ENCODE measurements around the gene ATP10A. TPM values are rescaled to one million over a fixed set of nuclear protein-coding genes. Genes with fewer than 3 reads are reported as not detected.

Gene ATP10A
- total RNA-seq, 1 experiment from 2014 or later, result not detected

DNA sequence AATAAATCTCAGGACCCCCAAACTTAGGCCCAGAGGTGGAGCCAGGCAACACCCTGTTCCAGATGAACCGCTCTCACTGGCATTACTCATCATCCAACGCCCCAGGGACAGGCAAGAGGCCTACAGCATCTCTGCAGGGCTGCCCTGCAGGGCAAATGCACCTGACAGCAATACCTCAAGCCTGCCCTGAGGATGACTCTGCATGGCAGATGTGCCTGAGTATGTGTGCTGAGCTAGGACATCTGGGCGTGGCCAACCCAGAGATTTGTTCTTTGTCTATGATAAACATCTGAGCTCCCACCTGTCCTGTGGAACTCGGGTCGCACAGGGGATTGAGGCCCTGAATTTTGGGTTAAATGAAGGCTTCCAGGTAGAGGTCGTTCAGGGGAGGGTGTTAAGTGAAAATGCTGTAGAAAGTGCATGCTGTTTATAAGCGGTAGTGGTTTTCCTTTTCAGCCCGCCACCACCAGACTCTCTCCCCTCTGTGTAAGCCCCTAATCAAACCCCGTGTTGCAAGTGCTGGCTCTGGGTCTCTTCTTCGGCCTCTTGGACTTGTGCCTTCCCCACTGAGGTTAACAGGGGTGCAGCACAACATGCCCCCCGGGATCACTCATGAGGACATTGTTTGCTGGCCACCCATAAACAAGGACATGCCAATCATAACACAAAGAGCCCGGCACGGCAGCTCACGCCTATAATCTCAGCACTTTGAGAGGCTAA, 92.3 kb downstream of the ATP10A start:
- H3K27me3 ChIP-seq (replicated peaks; ENCODE audit: control insufficient read depth, insufficient read depth, low read length), result no peaks in the 10 kb centered on the region
- Mint-ChIP-seq H3K9me3 (ENCODE audit: unreplicated experiment) (no peaks in the 10 kb centered on the region), H3K36me3 (ENCODE audit: insufficient read depth, unreplicated experiment) (no peaks in the 10 kb centered on the region), H3K27me3 (ENCODE audit: insufficient read depth, unreplicated experiment) (no peaks in the 10 kb centered on the region), H3K4me1 (ENCODE audit: low read depth, unreplicated experiment) (peaks cover 14% of the 10 kb centered on the region), H3K27ac (ENCODE audit: unreplicated experiment) (no peak overlapping the region), H3K4me3 (ENCODE audit: unreplicated experiment) (no peak overlapping the region)
- peak in 1 of 2 experiments; percentile 22 for DNase-seq
- H3K4me1 ChIP-seq, result 0 out of 2 replicates have a peak, but pooled peaks cover 5% of the 10 kb centered on the region
- H3K4me3 ChIP-seq (ENCODE audit: low read depth, low read length), result no peak overlapping the region
- CTCF ChIA-PET, result no interaction called here
- intact Hi-C loops (cut with micrococcal nuclease; ENCODE audit: unreplicated experiment), result no loop called here
- no TSS peak for BruUV-seq (replicated peaks)
- POLR2A ChIA-PET, result no interaction called here
- no peaks in the 10 kb centered on the region for H3K9me3 ChIP-seq
- TF ChIP-seq, protein P1, sequence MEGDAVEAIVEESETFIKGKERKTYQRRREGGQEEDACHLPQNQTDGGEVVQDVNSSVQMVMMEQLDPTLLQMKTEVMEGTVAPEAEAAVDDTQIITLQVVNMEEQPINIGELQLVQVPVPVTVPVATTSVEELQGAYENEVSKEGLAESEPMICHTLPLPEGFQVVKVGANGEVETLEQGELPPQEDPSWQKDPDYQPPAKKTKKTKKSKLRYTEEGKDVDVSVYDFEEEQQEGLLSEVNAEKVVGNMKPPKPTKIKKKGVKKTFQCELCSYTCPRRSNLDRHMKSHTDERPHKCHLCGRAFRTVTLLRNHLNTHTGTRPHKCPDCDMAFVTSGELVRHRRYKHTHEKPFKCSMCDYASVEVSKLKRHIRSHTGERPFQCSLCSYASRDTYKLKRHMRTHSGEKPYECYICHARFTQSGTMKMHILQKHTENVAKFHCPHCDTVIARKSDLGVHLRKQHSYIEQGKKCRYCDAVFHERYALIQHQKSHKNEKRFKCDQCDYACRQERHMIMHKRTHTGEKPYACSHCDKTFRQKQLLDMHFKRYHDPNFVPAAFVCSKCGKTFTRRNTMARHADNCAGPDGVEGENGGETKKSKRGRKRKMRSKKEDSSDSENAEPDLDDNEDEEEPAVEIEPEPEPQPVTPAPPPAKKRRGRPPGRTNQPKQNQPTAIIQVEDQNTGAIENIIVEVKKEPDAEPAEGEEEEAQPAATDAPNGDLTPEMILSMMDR (IDR thresholded peaks at IDR 0.05; ENCODE audit: insufficient read depth in 1 of 2, low read depth in 1 of 2, low read length in 1 of 2, severe bottlenecking in 1 of 2, unreplicated experiment in 1 of 2), result no peak
- H3K36me3 ChIP-seq (ENCODE audit: control insufficient read depth, insufficient read depth, low read length), result no peaks in the 10 kb centered on the region

DNA sequence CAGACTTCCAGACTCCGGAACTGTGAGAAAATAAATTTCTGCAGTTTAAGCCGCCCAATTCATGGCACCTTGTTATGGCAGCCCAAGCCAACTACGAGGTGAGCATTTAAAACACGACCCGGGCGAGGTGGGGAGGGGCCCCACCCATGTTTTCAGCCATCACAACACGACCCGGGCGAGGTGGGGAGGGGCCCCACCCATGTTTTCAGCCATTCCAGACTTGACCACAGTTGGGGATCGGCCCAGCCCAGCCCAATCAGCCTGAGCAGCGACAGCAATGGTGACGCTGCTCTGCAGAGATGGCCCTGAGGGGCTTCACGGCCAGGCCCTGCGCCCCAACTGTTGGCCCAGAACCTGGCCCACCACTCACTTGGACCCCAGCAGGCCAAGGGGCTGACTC, 93.1 kb downstream of the ATP10A start:
- no peaks in the 10 kb centered on the region for H3K27me3 Mint-ChIP-seq (ENCODE audit: insufficient read depth, unreplicated experiment)
- BruUV-seq (replicated peaks), result no TSS peak
- DNase-seq, result peak in 1 of 2 experiments; percentile 19
- H3K4me3 ChIP-seq (ENCODE audit: low read depth, low read length), result no peak overlapping the region
- peaks cover 14% of the 10 kb centered on the region for H3K4me1 Mint-ChIP-seq (ENCODE audit: low read depth, unreplicated experiment)
- TF ChIP-seq, protein P1 (IDR thresholded peaks at IDR 0.05; ENCODE audit: insufficient read depth in 1 of 2, low read depth in 1 of 2, low read length in 1 of 2, severe bottlenecking in 1 of 2, unreplicated experiment in 1 of 2), result no peak
- H3K9me3 Mint-ChIP-seq (ENCODE audit: unreplicated experiment), result no peaks in the 10 kb centered on the region
- intact Hi-C loops (cut with micrococcal nuclease; ENCODE audit: unreplicated experiment), result no loop called here
- ChIA-PET POLR2A (no interaction called here), CTCF (no interaction called here)
- H3K4me1 ChIP-seq, result 0 out of 2 replicates have a peak, but pooled peaks cover 5% of the 10 kb centered on the region
- no peaks in the 10 kb centered on the region for H3K27me3 ChIP-seq (replicated peaks; ENCODE audit: control insufficient read depth, insufficient read depth, low read length)
- H3K36me3 ChIP-seq (ENCODE audit: control insufficient read depth, insufficient read depth, low read length), result no peaks in the 10 kb centered on the region
- H3K27ac Mint-ChIP-seq (ENCODE audit: unreplicated experiment), result no peak overlapping the region
- H3K9me3 ChIP-seq, result no peaks in the 10 kb centered on the region; the same call in 1 of the 2 replicates
- H3K36me3 Mint-ChIP-seq (ENCODE audit: insufficient read depth, unreplicated experiment), result no peaks in the 10 kb centered on the region
- H3K4me3 Mint-ChIP-seq (ENCODE audit: unreplicated experiment), result no peak overlapping the region

GRCh38 chr15:25768271-25768670, 94.9 kb downstream of the ATP10A start:
- H3K27ac Mint-ChIP-seq (ENCODE audit: unreplicated experiment), result no peak overlapping the region
- intact Hi-C loops (cut with micrococcal nuclease; ENCODE audit: unreplicated experiment), result no loop called here
- no peaks in the 10 kb centered on the region for H3K36me3 Mint-ChIP-seq (ENCODE audit: insufficient read depth, unreplicated experiment)

More at GRCh38 chr15:25768271-25768670, 94.9 kb downstream of the ATP10A start:
- no peaks in the 10 kb centered on the region for H3K9me3 Mint-ChIP-seq (ENCODE audit: unreplicated experiment)
- TF ChIP-seq, protein P1 (IDR thresholded peaks at IDR 0.05; ENCODE audit: insufficient read depth in 1 of 2, low read depth in 1 of 2, low read length in 1 of 2, severe bottlenecking in 1 of 2, unreplicated experiment in 1 of 2), result no peak
- Histone ChIP-seq H3K36me3 (ENCODE audit: control insufficient read depth, insufficient read depth, low read length) (no peaks in the 10 kb centered on the region), H3K27me3 (replicated peaks; ENCODE audit: control insufficient read depth, insufficient read depth, low read length) (no peaks in the 10 kb centered on the region), H3K4me3 (ENCODE audit: low read depth, low read length) (no peak overlapping the region), H3K4me1 (0 out of 2 replicates have a peak, but pooled peaks cover 4% of the 10 kb centered on the region), H3K9me3 (no peaks in the 10 kb centered on the region; the same call in 1 of the 2 replicates)
- POLR2A ChIA-PET, result no interaction called here
- H3K4me3 Mint-ChIP-seq (ENCODE audit: unreplicated experiment), result no peak overlapping the region
- H3K27me3 Mint-ChIP-seq (ENCODE audit: insufficient read depth, unreplicated experiment), result no peaks in the 10 kb centered on the region
- no peak for DNase-seq
- CTCF ChIA-PET, result no interaction called here
- BruUV-seq (replicated peaks), result no TSS peak
- H3K4me1 Mint-ChIP-seq (ENCODE audit: low read depth, unreplicated experiment), result peaks cover 10% of the 10 kb centered on the region

All from Caco-2 (cell line).